HG03095 (cell line): ENCODE data around the gene LRRC17.

Source experiments
- ATAC-seq: cut with Tn5 transposase; IDR thresholded peaks from one replicate; pipeline ENCODE4 v1.9.1; 2021; ENCODE audit warnings: moderate library complexity; ENCODE audit not compliant: unreplicated experiment

Gene LRRC17

DNA sequence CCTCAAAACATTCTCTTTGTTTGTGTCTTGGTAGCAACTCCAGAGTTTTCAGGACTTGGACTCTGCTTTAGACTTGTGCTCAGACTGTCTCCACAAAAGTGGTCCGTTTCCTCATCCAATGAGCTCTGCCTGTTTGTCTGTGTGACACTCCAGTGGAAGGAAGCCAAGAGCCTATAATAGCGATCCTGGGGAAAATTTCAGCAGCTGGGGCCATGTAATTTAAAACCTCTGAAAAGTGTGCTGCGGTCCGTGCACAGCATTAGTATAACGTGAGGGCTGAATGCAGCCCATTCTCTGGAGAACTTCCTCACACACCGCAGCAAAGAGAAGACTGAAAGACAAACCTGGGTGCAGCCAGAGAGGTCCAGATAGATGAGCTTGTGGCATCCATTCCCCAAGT is at the start of gene LRRC17:
LRRC17 (plus strand) TSS at position 259 of the 400 bp plus-strand sequence. CDS start 20,914 bp downstream, outside the sequence.
- ATAC-seq, result no peak

DNA sequence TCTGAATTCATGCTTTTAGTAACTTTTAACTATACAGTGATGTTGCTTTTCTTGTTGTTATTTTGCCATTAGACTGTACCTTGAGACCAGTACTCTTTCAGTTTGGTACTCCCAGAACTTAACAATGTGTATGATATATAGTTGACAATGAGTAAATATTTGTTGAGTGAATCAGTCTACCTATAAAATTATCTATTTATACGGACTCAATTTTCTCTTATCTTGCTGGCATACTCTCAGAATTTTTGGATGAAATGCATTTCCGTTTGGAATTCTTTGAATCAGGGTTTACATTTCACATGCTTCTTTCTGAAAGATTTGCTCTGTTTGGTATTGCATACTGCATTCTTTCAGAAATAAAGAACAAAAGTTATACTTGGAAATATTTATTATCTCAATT is 47.8 kb upstream of the LRRC17 start:
- no peak for ATAC-seq

DNA sequence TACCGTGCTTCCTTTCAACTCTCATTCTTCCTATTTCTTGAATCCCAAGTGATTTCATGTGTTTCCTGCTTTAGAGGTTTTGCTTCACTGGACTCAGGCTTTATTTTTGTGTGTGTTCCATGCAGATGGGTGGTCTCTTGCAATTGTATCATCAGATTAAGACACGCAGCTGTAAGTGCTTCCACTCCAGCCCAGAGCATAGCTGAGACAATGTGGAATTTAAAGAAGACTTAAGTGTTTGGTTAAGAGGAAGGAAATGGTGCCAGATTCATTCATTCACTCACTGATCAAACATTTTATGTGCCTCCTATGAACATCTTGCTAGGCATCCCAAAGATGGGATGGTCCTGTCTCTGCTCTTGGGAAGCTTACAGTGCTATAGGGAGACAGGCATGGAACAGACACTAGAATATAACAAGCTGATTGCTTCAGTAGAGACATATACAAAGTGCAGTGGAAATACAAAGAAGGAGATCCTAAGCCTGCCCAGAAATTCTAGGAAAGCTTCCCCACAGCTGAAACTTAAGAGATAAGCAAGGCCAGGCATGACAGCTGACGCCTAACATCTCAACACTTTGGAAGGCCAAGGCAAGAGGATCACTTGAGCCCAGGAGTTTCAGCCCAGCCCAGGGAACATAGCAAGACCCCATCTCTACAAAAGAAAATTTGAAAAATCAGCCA is 46.1 kb upstream of the LRRC17 start:
- ATAC-seq, result no peak

DNA sequence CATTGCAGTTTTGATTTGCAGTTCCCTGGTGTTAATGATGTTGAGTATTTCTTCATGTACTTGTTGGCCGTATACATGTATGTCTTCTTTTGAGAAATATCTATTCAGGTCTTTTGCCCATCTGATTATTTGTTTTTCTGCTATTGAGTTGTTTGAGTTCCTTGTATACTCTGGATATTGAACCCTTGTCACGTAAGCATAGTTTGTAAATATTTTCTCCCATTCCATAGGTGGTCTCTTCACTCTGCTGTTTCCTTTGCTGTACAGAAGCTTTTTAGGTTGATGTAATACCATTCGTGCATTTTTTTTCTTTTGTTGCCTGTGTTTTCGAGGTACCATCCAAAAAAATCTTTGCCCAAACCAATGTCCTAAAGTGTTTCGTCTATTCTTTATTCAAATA is 43.6 kb upstream of the LRRC17 start:
- no peak for ATAC-seq

DNA sequence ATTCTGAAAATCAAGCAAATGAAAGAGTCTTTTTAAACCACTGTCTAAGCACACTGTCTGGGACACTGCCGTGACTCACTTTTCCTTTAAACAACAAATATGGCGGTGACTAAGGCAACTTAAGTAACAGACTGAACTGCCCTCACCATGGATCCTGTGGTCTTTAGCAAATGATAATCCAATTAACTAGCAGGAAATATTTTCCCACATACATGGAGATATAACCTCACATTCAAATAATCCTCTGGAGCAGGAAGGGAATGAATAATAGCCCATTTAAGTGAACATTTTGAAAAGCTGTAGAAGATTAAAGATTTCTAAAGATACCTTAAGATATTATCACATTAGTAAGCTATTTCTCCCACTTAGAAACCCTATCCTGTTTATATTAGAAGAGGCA is 40.3 kb upstream of the LRRC17 start:
- ATAC-seq, result no peak

DNA sequence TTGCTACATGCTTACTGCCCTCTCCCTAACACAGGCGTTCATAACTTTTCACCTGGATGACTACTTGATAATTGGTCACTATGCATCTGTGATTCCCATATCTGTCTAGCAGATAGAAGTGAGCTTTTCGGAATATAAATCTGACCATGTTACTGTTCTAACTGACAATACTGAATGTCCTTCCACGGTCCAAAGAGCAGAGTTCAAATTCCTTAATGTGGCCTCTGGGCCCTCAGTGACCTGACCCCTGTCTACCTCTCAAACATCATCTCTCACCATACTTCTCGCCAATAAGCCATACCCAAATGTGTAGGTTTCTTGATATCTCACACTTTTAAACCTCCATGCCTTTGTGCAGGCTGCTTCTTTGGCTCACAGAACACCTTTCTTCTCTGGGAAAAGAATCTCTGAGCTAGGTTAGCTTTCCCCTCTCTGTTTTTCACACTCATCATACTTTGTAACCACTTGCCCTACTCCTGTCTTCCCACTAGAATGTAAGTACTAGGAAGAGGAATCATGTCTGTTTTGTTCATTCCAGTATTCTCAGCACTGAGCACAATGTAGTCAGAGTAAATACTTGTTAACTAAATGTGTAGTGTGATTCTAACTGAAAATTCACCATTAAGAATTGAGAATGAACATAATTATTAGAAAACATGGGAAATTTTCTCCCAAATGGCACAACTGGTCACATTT is 39.2 kb upstream of the LRRC17 start:
- peak; percentile 28 for ATAC-seq

DNA sequence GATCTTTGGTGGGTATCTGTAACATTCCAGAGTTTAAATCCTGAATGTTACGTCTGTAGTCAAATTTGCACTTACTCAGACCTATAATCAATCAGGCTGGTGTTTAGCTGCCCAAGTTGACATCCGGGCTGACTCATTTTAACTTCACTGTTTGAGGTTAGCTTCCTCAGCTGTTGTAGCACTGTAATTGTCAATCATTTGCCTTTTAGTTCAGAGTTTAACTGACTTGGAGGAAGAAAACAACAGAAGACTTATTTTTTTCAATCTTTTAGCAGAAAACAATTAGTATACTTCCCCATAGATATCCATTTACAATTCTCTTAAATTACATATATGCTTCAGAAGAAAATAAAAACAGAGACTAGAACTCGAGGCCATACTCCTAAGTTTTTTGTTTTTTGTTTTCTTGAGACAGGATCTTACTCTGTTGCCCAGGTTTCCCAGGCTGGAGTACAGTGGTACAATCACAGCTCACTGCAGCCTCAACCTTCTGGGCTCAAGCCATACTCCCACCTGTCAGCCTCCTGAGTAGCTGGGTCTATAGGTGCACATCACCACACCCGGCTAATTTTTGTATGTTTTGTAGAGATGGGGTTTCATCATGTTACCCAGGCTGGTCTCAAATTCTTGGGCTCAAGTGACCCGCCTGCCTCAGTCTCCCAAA is 38.5 kb upstream of the LRRC17 start:
- ATAC-seq, result peak; percentile 99

- ATAC-seq, result no peak
These were observed 37.8 kb upstream of the LRRC17 start for GRCh38 chr7:102874966-102875365.

- no peak for ATAC-seq
These were observed 37.0 kb upstream of the LRRC17 start for GRCh38 chr7:102875700-102876295.

GRCh38 chr7:102883098-102883860 is 29.5 kb upstream of the LRRC17 start:
- ATAC-seq, result no peak

GRCh38 chr7:102888561-102889233 is 24.1 kb upstream of the LRRC17 start:
- ATAC-seq, result no peak

- ATAC-seq, result no peak
These were observed 22.9 kb upstream of the LRRC17 start for GRCh38 chr7:102889851-102890250.

DNA sequence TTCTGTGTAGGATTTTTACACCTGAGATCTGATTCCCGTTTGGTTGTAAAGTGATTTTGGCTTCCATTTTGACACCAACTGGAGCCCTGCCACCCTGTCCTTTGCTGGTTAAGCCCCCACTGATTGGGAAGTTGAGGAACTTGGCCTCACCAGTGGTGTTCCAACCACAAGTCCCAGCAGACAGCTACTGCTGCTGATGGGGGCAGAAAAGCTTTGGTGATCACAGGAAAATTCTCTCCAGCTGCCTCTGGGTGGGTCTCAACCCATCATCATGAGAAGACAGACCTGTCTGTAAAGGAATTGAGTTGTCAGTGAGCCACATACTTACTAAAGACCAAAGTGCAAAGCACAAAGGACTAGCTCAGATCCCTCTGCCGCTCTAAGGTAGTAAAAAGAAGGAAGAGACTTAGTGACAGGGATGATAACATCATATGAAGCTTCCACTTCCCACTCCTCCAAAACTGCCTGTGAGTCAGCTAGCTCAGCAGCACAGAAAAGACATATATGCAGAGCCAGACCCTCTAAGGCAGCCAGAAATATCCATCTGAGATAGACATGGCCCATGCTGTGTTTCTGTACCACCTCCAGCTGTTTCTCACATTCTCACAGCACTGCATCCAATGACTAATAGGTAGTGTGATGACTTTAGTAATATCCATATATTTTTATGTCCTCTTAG is 22.4 kb upstream of the LRRC17 start:
- no peak for ATAC-seq

- ATAC-seq, result no peak
These were observed 21.7 kb upstream of the LRRC17 start for GRCh38 chr7:102890971-102891692.

- ATAC-seq, result no peak
These were observed 21.0 kb upstream of the LRRC17 start for GRCh38 chr7:102891693-102892261.

- no peak for ATAC-seq
These were observed 20.0 kb upstream of the LRRC17 start for GRCh38 chr7:102892631-102893278.

GRCh38 chr7:102895602-102896001 is 17.2 kb upstream of the LRRC17 start:
- no peak for ATAC-seq

GRCh38 chr7:102896585-102896984 is 16.2 kb upstream of the LRRC17 start:
- no peak for ATAC-seq
